Neural cell (in vitro differentiated cells): Measurements from ENCODE around the gene P4HA2. TPM values are rescaled to one million over a fixed set of nuclear protein-coding genes. Genes with fewer than 3 reads are reported as not detected.

Experiments used
- H2AFZ ChIP-seq: fragments of 200-600, 300-800 bp; sonication (generic), shearing (Covaris generic); 2 replicates; pipeline ENCODE4 v1.6.0; 2014; ENCODE audit warnings: low read depth, mild to moderate bottlenecking, antibody characterized with exemption, low read length, moderate library complexity
- H3F3A ChIP-seq: fragments of 200-600 bp; shearing (Covaris generic); 2 replicates; pipeline ENCODE4 v1.6.1; 2016; ENCODE audit warnings: mild to moderate bottlenecking, moderate library complexity, mixed read lengths, antibody characterized with exemption, low read length; ENCODE audit not compliant: insufficient read depth, poor library complexity, severe bottlenecking
- H3K27ac ChIP-seq: fragments of 200-600, 300-800 bp; sonication (generic), shearing (Covaris generic); 2 replicates; pipeline ENCODE4 v1.5.1; 2014; ENCODE audit warnings: mild to moderate bottlenecking, low read length, moderate library complexity
- H3K27me3 ChIP-seq: fragments of 300-800, 200-600 bp; sonication (generic), shearing (Covaris generic); 2 replicates; pipeline ENCODE4 v1.6.0; 2014; ENCODE audit warnings: mild to moderate bottlenecking, low read depth, low read length, moderate library complexity; ENCODE audit not compliant: insufficient read depth
- H3K36me3 ChIP-seq: fragments of 300-800, 200-600 bp; sonication (generic), shearing (Covaris generic); 2 replicates; pipeline ENCODE4 v1.5.1; 2014; ENCODE audit warnings: mild to moderate bottlenecking, antibody characterized with exemption, low read length, moderate library complexity; ENCODE audit not compliant: insufficient read depth
- H3K4me2 ChIP-seq: fragments of 300-800, 200-600 bp; sonication (generic), shearing (Covaris generic); 2 replicates; pipeline ENCODE4 v1.6.0; 2014; ENCODE audit warnings: mild to moderate bottlenecking, low read length
- H3K4me3 ChIP-seq: fragments of 300-800, 200-600 bp; sonication (generic), shearing (Covaris generic); 2 replicates; pipeline ENCODE4 v1.5.1; 2014; ENCODE audit warnings: mild to moderate bottlenecking, low read length, moderate library complexity
- H3K79me2 ChIP-seq: fragments of 200-600 bp; shearing (Covaris generic); replicated peaks from 2 replicates; pipeline ENCODE4 v1.6.0; 2014; ENCODE audit warnings: mild to moderate bottlenecking, low read length, moderate library complexity; ENCODE audit not compliant: insufficient read depth
- H3K9ac ChIP-seq: fragments of 300-800, 200-600 bp; sonication (generic), shearing (Covaris generic); 2 replicates; pipeline ENCODE4 v1.6.1; 2016; ENCODE audit warnings: mild to moderate bottlenecking, low read length, mixed read lengths
- H3K9me2 ChIP-seq: fragments of 200-600 bp; shearing (Covaris generic); 2 replicates; pipeline ENCODE4 v1.6.1; 2016; ENCODE audit warnings: mild to moderate bottlenecking, low read length, mixed read lengths; ENCODE audit not compliant: insufficient read depth
- H3K9me3 ChIP-seq: fragments of 200-600, 300-800 bp; sonication (generic), shearing (Covaris generic); 2 replicates; pipeline ENCODE4 v1.6.1; 2016; ENCODE audit warnings: mild to moderate bottlenecking, mixed run types, low read length, moderate library complexity, mixed read lengths
- H4K20me1 ChIP-seq: fragments of 200-600 bp; shearing (Covaris generic); 2 replicates; pipeline ENCODE4 v1.6.1; 2016; ENCODE audit warnings: mild to moderate bottlenecking, mixed run types; ENCODE audit not compliant: insufficient read depth
- EP300 ChIP-seq: fragments of 450-650 bp; conservative IDR thresholded peaks from 2 replicates; pipeline ENCODE4 v1.6.1; 2014; ENCODE audit warnings: antibody characterized with exemption, mild to moderate bottlenecking, moderate library complexity; ENCODE audit not compliant: poor library complexity, severe bottlenecking
- EZH2 ChIP-seq: fragments of 200-600, 300-800 bp; shearing (Covaris generic), sonication (generic); IDR thresholded peaks from 2 replicates; pipeline ENCODE4 v1.6.1; 2014; ENCODE audit warnings: antibody characterized with exemption, low read length, borderline replicate concordance, mild to moderate bottlenecking; ENCODE audit not compliant: insufficient read depth, poor library complexity, severe bottlenecking
- MXI1 ChIP-seq: fragments of 450-650 bp; conservative IDR thresholded peaks from 2 replicates; pipeline ENCODE4 v1.6.1; 2014; ENCODE audit warnings: antibody characterized with exemption, mild to moderate bottlenecking; ENCODE audit not compliant: poor library complexity, severe bottlenecking
- POLR2AphosphoS5 ChIP-seq: IDR thresholded peaks from 2 replicates; pipeline ENCODE4 v1.6.1; 2012
- RAD21 ChIP-seq: fragments of 450-650 bp; conservative IDR thresholded peaks from 2 replicates; pipeline ENCODE4 v1.6.1; 2014; ENCODE audit warnings: antibody characterized with exemption, mild to moderate bottlenecking, moderate library complexity
- REST ChIP-seq: IDR thresholded peaks from 2 replicates; pipeline ENCODE4 v1.6.1; 2012; ENCODE audit warnings: borderline replicate concordance
- SMC3 ChIP-seq: fragments of 450-650 bp; conservative IDR thresholded peaks from 2 replicates; pipeline ENCODE4 v1.6.1; 2014; ENCODE audit warnings: antibody characterized with exemption, mild to moderate bottlenecking, moderate library complexity; ENCODE audit not compliant: poor library complexity
- TAF1 ChIP-seq: IDR thresholded peaks from 2 replicates; pipeline ENCODE4 v1.6.1; 2012; ENCODE audit warnings: low read depth
- polyA plus RNA-seq: library from polyadenylated mRNA; depleted of rRNA; stranded (reverse); fragments of >200 nt; gene quantifications from 2 replicates; pipeline ENCODE4 v1.2.3, GENCODE V29; 2014
- TF ChIP-seq, protein P1 (sequence below): fragments of 450-650 bp; IDR thresholded peaks from 2 replicates; pipeline ENCODE4 v1.5.1; 2014; ENCODE audit warnings: antibody characterized with exemption, mild to moderate bottlenecking, moderate library complexity; ENCODE audit not compliant: poor library complexity, severe bottlenecking

Gene P4HA2
- polyA plus RNA-seq, 1 donor from 2014 or later = 1.4 TPM

DNA sequence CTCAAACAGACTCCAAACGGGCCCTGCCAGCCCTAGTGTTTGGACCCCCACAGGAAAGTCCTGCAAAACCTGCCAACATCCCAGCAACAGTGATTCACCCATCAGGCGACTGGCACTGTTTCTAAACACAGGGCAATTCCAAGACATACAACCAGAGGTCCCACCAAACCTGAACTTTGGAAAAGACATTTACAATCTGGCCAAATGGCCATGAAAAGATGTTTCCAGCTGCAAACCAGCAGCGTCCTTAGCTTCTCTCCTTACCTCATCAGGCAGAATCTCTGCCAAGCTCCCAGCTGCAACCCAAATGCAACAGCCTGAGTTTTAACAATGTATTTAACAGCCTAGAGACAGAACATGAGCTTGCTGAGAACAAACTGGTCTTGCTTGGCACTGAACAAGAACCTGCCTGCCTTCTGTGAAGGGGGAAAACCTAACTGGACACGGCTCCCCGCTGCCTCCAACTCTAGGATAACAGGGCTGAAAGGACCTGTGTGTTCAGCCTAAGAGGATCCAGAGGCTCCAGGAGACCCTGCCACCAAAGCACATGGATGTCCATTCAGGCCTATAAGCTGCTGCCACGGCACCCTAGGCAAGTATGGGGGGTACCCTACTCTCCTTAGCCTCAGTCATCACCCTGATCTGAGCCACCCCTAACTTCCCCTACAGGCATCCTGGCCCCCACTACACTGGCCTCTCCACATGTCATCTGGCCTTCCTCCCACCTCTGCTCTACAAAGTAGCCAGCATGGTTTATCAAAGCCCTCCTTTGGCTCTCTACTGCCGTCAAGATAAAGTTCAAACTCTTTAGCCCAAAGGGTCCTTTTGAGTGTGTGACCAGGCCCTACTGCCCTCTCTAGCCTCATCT lies 5.6 kb downstream of the P4HA2 start:
- H3K4me2 ChIP-seq = no peak overlapping the region
- H3K27ac ChIP-seq = no peak overlapping the region
- no peaks in the 10 kb centered on the region for H4K20me1 ChIP-seq

GRCh38 chr5:132220491-132220890 lies 7.2 kb downstream of the P4HA2 start:
- no peaks in the 10 kb centered on the region for H4K20me1 ChIP-seq
- no peaks in the 10 kb centered on the region for H3K36me3 ChIP-seq
- H3K27ac ChIP-seq = no peak overlapping the region
- H3K9me2 ChIP-seq = no peaks in the 10 kb centered on the region
- no peak overlapping the region for H3K4me2 ChIP-seq
- H3K79me2 ChIP-seq = no peaks in the 10 kb centered on the region
- H2AFZ ChIP-seq = no peak overlapping the region
- H3K4me3 ChIP-seq = no peak overlapping the region
- no peaks in the 10 kb centered on the region for H3F3A ChIP-seq
- no peaks in the 10 kb centered on the region for H3K9me3 ChIP-seq
- H3K27me3 ChIP-seq = no peaks in the 10 kb centered on the region
- no peak overlapping the region for H3K9ac ChIP-seq
- TF ChIP-seq MXI1 = no peak
- no peak for TF ChIP-seq TAF1
- TF ChIP-seq, protein P1, sequence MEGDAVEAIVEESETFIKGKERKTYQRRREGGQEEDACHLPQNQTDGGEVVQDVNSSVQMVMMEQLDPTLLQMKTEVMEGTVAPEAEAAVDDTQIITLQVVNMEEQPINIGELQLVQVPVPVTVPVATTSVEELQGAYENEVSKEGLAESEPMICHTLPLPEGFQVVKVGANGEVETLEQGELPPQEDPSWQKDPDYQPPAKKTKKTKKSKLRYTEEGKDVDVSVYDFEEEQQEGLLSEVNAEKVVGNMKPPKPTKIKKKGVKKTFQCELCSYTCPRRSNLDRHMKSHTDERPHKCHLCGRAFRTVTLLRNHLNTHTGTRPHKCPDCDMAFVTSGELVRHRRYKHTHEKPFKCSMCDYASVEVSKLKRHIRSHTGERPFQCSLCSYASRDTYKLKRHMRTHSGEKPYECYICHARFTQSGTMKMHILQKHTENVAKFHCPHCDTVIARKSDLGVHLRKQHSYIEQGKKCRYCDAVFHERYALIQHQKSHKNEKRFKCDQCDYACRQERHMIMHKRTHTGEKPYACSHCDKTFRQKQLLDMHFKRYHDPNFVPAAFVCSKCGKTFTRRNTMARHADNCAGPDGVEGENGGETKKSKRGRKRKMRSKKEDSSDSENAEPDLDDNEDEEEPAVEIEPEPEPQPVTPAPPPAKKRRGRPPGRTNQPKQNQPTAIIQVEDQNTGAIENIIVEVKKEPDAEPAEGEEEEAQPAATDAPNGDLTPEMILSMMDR = no peak
- no peak for TF ChIP-seq REST
- TF ChIP-seq RAD21 = no peak
- TF ChIP-seq EP300 = no peak
- no peak for TF ChIP-seq POLR2AphosphoS5

More for the DNA sequence above, 5.6 kb downstream of the P4HA2 start:
- Histone ChIP-seq H3K36me3 (no peaks in the 10 kb centered on the region), H3K27me3 (peaks cover 6% of the 10 kb centered on the region), H3K9me3 (no peaks in the 10 kb centered on the region), H3K9ac (no peak overlapping the region), H3F3A (no peaks in the 10 kb centered on the region), H3K9me2 (no peaks in the 10 kb centered on the region), H2AFZ (no peak overlapping the region), H3K79me2 (no peaks in the 10 kb centered on the region), H3K4me3 (no peak overlapping the region)
- TF ChIP-seq EP300 (no peak), POLR2AphosphoS5 (no peak), RAD21 (no peak), TAF1 (no peak), REST (no peak), EZH2 (no peak), SMC3 (no peak), MXI1 (no peak)
- TF ChIP-seq, protein P1 = no peak
